Measurements from ENCODE around the gene NETO1.

The NETO1 gene

GRCh38 chr18:72898870-72899269 lies 31.1 kb upstream of the NETO1 start:
- TF ChIP-seq FOXP2 (optimal IDR thresholded peaks at IDR 0.05; ENCODE audit: borderline replicate concordance, extremely low read depth, extremely low read length, insufficient read depth) = no peak
- no peak for TF ChIP-seq REST (IDR thresholded peaks at IDR 0.05; ENCODE audit: insufficient read depth in 1 of 2, low read depth in 2 of 2, low read length in 2 of 2)
- no peak for TF ChIP-seq TAF1 (IDR thresholded peaks at IDR 0.05; ENCODE audit: borderline replicate concordance, insufficient read depth, low read length)

- TF ChIP-seq REST (IDR thresholded peaks at IDR 0.05; ENCODE audit: insufficient read depth in 1 of 2, low read depth in 2 of 2, low read length in 2 of 2) (no peak), POLR2AphosphoS5 (IDR thresholded peaks at IDR 0.05; ENCODE audit: low read depth, low read length) (no peak), TAF1 (IDR thresholded peaks at IDR 0.05; ENCODE audit: borderline replicate concordance, insufficient read depth, low read length) (no peak), FOXP2 (optimal IDR thresholded peaks at IDR 0.05; ENCODE audit: borderline replicate concordance, extremely low read depth, extremely low read length, insufficient read depth) (no peak), SIN3A (IDR thresholded peaks at IDR 0.05; ENCODE audit: borderline replicate concordance, insufficient read depth, low read length) (no peak)
These were observed 27.8 kb upstream of the NETO1 start for GRCh38 chr18:72895548-72895947.

- no peak for TF ChIP-seq SIN3A (IDR thresholded peaks at IDR 0.05; ENCODE audit: borderline replicate concordance, insufficient read depth, low read length)
These were observed 10.8 kb upstream of the NETO1 start for GRCh38 chr18:72878561-72878960.

GRCh38 chr18:72878143-72878542 lies 10.4 kb upstream of the NETO1 start:
- TF ChIP-seq POLR2AphosphoS5 (IDR thresholded peaks at IDR 0.05; ENCODE audit: low read depth, low read length) (no peak), REST (IDR thresholded peaks at IDR 0.05; ENCODE audit: insufficient read depth in 1 of 2, low read depth in 2 of 2, low read length in 2 of 2) (no peak), TAF1 (IDR thresholded peaks at IDR 0.05; ENCODE audit: borderline replicate concordance, insufficient read depth, low read length) (no peak), SIN3A (IDR thresholded peaks at IDR 0.05; ENCODE audit: borderline replicate concordance, insufficient read depth, low read length) (no peak), FOXP2 (optimal IDR thresholded peaks at IDR 0.05; ENCODE audit: borderline replicate concordance, extremely low read depth, extremely low read length, insufficient read depth) (no peak)

- no peak for TF ChIP-seq POLR2AphosphoS5 (IDR thresholded peaks at IDR 0.05; ENCODE audit: low read depth, low read length)
- TF ChIP-seq SIN3A (IDR thresholded peaks at IDR 0.05; ENCODE audit: borderline replicate concordance, insufficient read depth, low read length) = peak; percentile 87; the same call in 1 of the 2 replicates
- TF ChIP-seq FOXP2 (optimal IDR thresholded peaks at IDR 0.05; ENCODE audit: borderline replicate concordance, extremely low read depth, extremely low read length, insufficient read depth) = peak; percentile 66
- TF ChIP-seq TAF1 (IDR thresholded peaks at IDR 0.05; ENCODE audit: borderline replicate concordance, insufficient read depth, low read length) = no peak
These were observed 3.3 kb upstream of the NETO1 start for GRCh38 chr18:72871091-72871490.

GRCh38 chr18:72869226-72870185 lies 1.7 kb upstream of the NETO1 start:
- TF ChIP-seq TAF1 (IDR thresholded peaks at IDR 0.05; ENCODE audit: borderline replicate concordance, insufficient read depth, low read length) (no peak), POLR2AphosphoS5 (IDR thresholded peaks at IDR 0.05; ENCODE audit: low read depth, low read length) (peak; percentile 32; the same call in 1 of the 2 replicates), REST (IDR thresholded peaks at IDR 0.05; ENCODE audit: insufficient read depth in 1 of 2, low read depth in 2 of 2, low read length in 2 of 2) (no peak)

All from PFSK-1 (cell line).